Measurements from ENCODE around the gene RAB15.
A peak's percentile ranks its signal among the peaks of the same experiment; 100 is the strongest.

RAB15 gene

GRCh38 chr14:64942531-64943111, 29.5 kb downstream of the RAB15 start, which contains the start of gene GPX2:
GPX2 (minus strand) TSS chr14:64942745; CDS start chr14:64942726, 19 bp downstream.
- H3K27ac ChIP-seq, result peak within 1 kb of the TSS; percentile 68
- DNase-seq (ENCODE audit: low read depth, low spot score), result peak; percentile 82

GRCh38 chr14:64940336-64940910, 31.7 kb downstream of the RAB15 start:
- no peak overlapping the region for H3K27ac ChIP-seq
- DNase-seq (ENCODE audit: low read depth, low spot score), result no peak

DNA sequence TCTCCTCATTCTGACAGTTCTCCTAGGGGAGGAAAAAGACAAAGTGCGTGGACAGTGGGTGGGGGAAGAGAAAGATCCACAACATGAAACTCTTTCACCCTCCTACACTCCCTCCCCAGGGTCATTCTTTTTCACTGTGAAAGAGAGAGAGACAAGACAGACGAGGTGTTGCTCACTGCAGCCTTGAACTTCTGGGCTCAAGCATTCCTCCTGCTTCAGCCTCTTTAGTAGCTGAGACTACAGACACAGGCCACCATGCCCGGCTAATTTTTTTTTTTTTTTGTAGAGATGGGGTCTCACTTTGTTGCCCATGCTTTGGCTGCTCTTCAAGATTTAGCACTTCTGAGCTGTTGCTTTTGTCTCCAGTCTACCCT, 32.3 kb downstream of the RAB15 start:
- DNase-seq (ENCODE audit: low read depth, low spot score), result no peak
- H3K27ac ChIP-seq, result no peak overlapping the region

DNA sequence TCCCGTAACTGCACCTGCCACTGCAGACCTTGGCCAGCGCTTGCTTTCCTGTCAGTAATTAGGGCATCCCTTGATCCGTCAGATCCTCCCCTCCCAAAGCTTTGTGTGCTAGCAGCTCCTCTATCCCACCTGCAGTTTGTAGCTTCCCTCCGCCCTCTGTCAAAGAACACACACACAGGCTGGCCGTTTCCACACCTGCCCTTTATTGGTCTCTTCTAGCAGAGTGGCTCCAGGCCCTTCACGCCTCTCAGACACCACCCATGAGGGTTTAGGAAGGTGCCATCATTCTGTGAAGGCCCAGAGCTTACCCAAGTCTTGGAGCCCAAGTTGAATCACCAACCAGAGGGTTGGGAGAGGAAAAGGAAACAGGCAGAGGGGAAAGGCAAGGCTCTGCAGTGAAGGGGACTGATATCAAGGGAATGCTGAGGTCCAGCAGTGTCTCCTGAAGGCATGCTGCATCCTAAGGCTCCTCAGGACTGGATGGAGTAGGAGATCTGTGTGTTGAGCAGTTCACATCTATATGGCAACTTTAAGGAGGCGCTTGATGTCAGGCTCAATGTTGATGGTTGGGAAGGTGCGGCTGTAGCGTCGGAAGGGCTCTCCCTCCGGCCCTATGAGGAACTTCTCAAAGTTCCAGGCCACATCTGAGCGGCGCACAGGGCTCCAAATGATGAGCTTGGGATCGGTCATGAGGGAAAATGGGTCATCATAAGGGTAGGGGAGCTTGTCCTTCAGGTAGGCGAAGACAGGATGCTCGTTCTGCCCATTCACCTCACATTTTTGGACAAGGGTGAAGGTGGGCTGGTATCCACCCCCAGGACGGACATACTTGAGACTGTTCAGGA, 32.9 kb downstream of the RAB15 start:
- no peak for DNase-seq (ENCODE audit: low read depth, low spot score)
- H3K27ac ChIP-seq, result no peak overlapping the region

DNA sequence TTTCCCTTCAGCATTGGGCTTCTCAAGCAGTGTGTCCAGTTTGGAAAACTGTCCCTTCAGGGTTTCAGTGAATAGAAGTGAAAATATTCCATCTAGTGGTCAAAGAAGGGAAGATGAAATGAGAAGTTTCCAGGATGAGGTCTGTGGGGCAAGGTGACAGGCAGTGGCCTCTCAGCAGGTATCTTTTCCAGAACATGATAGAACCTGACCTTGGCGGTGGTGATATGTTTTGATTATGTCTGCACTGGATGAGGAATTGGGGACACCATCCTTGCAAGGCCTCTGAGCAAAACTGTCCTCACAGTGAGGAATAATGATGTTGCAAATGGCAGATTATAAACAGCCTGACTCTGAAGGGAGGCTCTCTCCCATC, 34.3 kb downstream of the RAB15 start:
- no peak for DNase-seq (ENCODE audit: low read depth, low spot score)
- H3K27ac ChIP-seq, result no peak overlapping the region

- DNase-seq (ENCODE audit: low read depth, low spot score), result no peak
- no peak overlapping the region for H3K27ac ChIP-seq
Observed at GRCh38 chr14:64937171-64937820, 34.8 kb downstream of the RAB15 start.

- no peak overlapping the region for H3K27ac ChIP-seq
- no peak for DNase-seq (ENCODE audit: low read depth, low spot score)
Observed at GRCh38 chr14:64935508-64935907, 36.6 kb downstream of the RAB15 start.

DNA sequence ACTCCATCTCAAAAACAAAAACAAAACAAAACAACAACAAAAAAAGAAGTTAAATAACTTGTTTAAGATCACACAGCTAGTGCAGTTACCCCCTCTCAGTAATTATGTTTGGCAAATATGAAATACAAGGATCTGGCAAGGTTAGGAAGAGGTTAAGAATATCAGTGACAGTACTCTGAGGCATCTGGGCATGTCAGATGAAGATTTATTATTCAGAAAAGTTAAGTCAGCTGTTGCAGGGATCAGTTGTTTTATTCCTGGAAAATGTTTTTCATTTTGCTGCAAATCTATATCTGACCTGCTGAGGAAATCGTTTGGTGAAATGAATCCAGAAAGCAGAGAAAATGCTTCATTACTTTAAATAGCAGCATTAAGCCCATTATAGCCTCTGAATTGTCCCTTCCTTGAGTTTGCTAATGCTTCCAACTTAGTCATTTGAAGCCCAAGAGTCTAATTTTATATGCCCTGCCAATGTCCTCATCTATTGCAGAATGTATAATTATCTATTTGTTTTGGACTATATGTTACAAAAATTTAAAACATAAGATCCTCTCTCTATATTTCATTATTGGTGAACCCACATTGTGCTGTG, 37.7 kb downstream of the RAB15 start:
- no peak for DNase-seq (ENCODE audit: low read depth, low spot score)

DNA sequence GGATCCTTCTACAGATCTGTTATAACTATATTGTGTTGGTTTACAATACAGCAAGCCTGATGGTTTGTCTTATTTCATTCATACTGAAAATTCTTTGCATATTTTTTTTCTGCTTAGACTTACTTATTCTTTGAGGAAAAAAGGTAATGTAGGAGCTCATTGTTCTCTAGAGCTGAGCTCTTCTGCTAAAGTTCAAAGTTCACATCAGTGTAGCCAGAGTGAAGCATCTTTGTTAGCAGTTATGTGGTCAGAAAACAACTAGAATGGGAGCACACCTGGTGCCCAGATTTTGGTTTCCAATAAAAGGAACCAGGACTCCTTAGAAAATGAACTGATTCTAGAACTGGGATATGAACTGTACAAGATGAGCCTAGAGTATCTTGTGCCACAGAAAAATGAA, 39.9 kb downstream of the RAB15 start:
- H3K27ac ChIP-seq, result no peak overlapping the region

More for the DNA sequence above, 37.7 kb downstream of the RAB15 start:
- H3K27ac ChIP-seq, result no peak overlapping the region

DNA sequence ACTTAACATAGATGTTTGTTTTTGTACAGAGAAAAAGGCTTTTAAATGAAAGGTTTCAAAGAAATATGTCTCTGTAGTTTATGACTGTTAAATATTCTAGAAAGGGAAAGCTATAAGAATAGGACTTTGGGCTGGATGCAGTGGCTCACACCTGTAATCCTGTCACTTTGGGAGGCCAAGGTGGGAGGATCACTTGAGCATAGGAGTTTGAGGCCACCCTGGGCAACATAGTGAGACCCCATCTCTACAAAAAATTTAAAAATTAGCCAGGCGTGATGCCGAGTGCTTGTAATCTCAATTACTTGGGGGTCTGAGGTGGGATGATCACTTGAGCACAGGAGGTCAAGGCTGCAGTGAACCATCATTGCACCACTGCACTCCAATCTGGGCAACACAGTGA, 41.0 kb downstream of the RAB15 start:
- H3K27ac ChIP-seq, result no peak overlapping the region
- DNase-seq (ENCODE audit: low read depth, low spot score), result no peak

More for the DNA sequence above, 39.9 kb downstream of the RAB15 start:
- no peak for DNase-seq (ENCODE audit: low read depth, low spot score)

DNA sequence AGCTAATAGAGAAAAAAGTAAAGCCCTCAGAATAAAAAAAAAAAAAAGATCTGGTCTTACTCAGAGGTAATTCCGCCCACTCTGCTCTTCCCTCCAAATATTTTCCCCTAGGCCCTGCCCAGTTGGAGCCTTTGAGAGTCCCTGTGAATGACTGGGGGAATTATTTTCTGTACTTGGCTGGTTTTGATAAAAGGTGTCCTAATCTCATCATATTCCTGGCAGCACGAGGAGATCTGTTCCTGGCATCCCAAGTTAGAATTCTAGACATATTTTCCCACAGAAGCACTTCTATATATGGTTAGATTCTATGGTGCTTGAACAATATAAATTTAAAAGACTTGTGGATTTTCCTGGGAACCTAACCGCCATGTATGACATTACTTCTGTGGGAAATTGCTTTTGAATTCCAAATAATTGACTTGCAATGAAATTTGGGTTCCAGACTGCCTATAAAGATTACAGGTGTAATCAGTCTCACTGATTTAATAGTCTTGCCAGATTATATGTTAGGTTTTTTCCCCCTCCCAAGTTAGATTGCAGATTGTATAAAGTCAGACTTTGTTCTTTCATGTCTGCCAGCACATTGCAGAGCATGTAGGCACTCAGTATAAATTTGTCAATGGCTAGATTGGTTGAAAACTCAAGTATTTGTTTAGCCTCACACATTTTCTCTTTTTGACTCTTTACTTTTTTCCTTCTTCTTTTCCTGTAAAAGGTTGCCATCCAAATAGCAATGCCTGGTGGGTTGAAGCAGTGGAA, 41.9 kb downstream of the RAB15 start:
- DNase-seq (ENCODE audit: low read depth, low spot score), result no peak
- no peak overlapping the region for H3K27ac ChIP-seq

GRCh38 chr14:64929014-64929359, 43.1 kb downstream of the RAB15 start:
- no peak overlapping the region for H3K27ac ChIP-seq
- no peak for DNase-seq (ENCODE audit: low read depth, low spot score)

DNA sequence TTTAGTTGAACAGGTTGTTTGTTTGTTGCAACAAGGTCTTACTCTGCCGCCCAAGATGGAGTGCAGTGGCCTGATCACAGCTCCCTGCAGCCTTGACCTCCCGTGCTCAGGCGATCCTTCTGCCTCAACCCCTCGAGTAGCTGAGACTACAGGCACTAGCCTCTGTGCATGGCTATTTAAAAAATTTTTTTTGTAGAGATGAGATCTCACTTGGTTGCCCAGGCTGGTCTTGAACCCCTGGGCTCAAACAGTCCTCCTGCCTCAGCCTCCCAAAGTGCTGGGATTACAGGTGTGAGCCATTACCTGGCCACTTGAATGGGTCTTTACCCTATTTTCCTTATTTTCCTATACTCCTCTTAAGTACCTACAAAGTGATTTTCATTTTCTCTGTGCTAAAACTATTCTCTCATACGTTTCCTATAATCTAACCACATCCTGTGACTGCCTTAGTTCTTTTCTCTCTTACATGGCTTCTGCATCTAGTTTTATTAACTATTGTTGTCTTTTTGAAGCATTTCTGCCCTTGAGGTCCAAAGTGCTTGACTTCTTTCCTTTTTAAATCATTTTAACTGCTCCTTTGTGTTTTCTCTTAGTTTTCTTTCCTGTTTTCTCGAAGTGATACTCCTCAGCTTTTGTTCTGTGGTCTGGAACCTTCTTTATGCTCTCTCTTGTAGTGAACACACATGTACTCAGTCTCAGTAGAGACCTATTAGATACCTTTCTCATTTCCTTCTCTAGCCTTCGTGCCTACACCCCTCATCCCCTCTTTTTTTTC, 43.7 kb downstream of the RAB15 start:
- no peak overlapping the region for H3K27ac ChIP-seq
- DNase-seq (ENCODE audit: low read depth, low spot score), result no peak

GRCh38 chr14:64927031-64927430, 45.1 kb downstream of the RAB15 start:
- DNase-seq (ENCODE audit: low read depth, low spot score), result no peak
- H3K27ac ChIP-seq, result no peak overlapping the region

DNA sequence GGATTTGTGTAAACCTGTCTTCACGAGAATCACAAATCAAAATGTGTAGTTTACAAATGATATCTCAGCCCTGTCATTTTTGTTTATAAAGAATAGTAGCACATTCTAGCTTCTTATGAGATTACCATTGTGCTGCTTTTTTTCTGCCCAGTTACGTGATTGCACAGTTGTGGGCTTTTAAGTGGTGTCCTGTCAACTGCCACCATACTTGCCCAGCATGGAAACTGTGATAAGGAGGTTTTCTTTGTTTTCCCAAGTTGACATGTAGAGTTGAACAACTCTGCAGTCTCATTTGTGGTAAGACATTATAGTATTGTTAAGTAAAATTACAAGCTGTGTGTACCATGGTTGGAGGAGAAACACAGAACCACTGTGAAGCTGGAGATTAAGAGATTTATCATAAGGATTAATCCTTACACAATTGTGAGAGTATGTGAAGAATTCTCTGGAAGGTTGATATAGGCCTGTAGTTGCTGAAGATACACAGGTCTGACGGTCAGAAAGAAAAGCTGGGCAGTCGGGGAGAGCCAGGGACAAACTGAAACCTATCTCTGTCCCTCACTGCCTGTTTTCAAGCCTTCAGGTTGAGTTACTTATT, 45.6 kb downstream of the RAB15 start:
- no peak for DNase-seq (ENCODE audit: low read depth, low spot score)
- H3K27ac ChIP-seq, result no peak overlapping the region

DNA sequence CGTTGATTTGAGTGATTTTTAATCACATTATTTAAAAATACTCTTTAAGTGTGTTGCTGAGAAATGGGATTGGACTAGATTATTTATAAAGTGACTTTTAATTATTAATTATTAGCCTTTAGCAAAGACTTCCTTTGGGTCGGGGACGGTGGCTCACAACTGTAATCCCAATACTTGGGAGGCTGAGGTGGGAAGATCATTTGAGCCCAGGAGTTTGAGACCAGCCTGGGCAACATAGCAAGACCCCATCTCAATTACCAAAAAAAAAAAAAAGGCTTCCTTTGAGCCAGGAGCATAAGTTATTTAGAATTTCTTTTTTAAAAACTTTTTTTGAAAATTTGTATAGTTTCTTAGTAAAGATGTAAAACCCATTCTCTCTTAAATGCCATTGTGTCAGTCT, 49.1 kb downstream of the RAB15 start:
- H3K27ac ChIP-seq, result no peak overlapping the region
- no peak for DNase-seq (ENCODE audit: low read depth, low spot score)

- no peak for DNase-seq (ENCODE audit: low read depth, low spot score)
- H3K27ac ChIP-seq, result no peak overlapping the region
Observed at GRCh38 chr14:64920465-64920864, 51.7 kb downstream of the RAB15 start.

DNA sequence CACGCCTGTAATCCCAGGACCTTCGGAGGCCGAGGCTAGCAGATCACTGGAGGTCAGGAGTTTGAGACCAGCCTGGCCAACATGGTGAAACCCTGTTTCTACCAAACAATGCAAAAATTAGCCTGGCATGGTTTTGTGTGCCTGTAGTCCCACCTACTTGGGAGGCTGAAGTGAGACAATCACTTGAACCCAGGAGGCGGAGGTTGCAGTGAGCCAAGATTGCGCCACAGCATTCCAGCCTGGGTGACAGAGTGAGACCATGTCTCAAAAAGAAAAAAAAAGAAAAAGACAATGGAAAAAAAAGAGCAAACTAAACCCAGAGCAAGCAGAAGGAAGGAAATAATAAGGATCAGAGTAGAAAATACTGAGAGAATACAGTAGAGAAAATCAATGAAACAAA, 52.5 kb downstream of the RAB15 start:
- no peak for DNase-seq (ENCODE audit: low read depth, low spot score)
- no peak overlapping the region for H3K27ac ChIP-seq

DNA sequence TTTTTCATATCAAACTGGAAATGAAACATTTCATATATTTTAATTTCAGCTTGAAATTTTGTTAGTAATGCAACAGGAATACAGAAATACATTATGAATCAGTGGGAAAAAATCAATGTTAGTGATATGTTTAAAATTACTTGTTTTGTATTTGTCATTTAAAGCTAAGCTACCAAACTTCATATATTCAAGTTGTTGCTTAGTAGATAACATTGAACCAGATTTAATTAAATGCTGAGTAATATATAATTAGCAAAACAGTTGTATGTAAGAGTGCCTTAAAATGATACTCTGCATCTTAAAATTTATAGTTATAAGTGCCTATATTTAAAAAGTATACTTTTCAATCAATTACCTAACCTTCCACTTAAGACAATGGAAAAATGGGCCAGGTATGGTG, 52.9 kb downstream of the RAB15 start:
- no peak for DNase-seq (ENCODE audit: low read depth, low spot score)
- no peak overlapping the region for H3K27ac ChIP-seq

All from epithelial cell of prostate (primary cell).